Fibroblast of upper back skin (primary cell): Measurements from ENCODE around the gene SLC17A2.
"Not testable (repeated sequence)": the region's sequence is repeated elsewhere in the genome, so short reads cannot be mapped to it uniquely, and the experiment has no call there.

Source experiments
- DNase-seq: peaks from one replicate; pipeline ENCODE4 v3.0.0-alpha.2; 2013

Gene SLC17A2

GRCh38 chr6:25950297-25950696, 19.8 kb upstream of the SLC17A2 start:
- DNase-seq, result no peak

GRCh38 chr6:25949695-25950094, 19.2 kb upstream of the SLC17A2 start:
- DNase-seq, result no peak

- DNase-seq, result not testable (repeated sequence)
Measured at GRCh38 chr6:25947492-25947891, 17.0 kb upstream of the SLC17A2 start.

GRCh38 chr6:25946631-25947030, 16.1 kb upstream of the SLC17A2 start:
- DNase-seq, result no peak

GRCh38 chr6:25945738-25946137, 15.2 kb upstream of the SLC17A2 start:
- DNase-seq, result not testable (repeated sequence)

- no peak for DNase-seq
Measured at GRCh38 chr6:25944688-25945574, 14.4 kb upstream of the SLC17A2 start.

- DNase-seq, result no peak
Measured at GRCh38 chr6:25943887-25944286, 13.4 kb upstream of the SLC17A2 start.

DNA sequence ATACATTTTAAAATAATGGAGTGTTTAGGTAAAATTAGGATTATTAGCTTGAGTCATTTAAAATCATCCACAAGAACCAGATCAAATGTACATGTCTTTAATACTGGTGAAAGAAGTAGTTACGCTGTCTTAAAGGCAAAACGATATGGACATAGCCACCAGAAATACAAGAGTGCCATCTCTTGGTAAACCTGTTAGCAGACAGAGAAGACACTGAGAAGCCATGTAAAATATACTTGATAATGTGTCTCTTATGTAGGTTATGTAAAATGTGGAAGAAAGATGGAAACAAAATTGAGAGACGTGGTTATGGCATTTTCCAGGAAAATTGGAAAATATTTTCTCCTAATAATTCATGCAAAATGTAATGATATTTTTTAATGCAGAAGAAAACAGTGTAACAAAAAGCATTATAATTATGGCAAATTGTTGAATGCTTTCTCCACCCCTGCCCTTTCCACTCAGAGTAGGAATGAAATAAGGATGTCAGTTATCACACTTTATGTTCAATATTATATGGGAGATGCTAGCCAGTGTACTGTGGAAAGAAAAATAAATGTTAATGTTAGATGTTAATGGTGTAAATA, 12.2 kb upstream of the SLC17A2 start:
- peak; percentile 55 for DNase-seq

GRCh38 chr6:25939593-25939992, 9.1 kb upstream of the SLC17A2 start:
- no peak for DNase-seq

GRCh38 chr6:25935953-25936352, 5.5 kb upstream of the SLC17A2 start:
- DNase-seq, result no peak

GRCh38 chr6:25934735-25935313, 4.3 kb upstream of the SLC17A2 start:
- peak; percentile 17 for DNase-seq

GRCh38 chr6:25934156-25934555, 3.7 kb upstream of the SLC17A2 start:
- peak; percentile 2 for DNase-seq

- no peak for DNase-seq
Measured at GRCh38 chr6:25931411-25931709, 869 bp upstream of the SLC17A2 start.

DNA sequence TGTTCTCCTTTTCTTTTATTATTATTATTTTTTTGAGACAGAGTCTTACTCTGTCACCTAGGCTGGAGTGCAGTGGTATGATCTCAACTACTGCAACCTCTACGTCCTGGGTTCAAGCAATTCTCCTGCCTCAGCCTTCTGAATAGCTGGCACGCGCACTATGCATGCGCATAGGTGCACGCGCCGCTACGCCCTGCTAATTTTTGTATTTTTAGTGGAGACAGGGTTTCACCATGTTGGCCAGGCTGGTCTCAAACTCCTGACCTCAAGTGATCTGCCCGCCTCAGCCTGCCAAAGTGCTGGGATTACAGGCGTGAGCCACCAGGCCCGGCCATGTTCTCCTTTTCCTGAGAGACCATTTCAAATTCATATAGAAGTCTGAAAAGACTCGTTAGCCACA, 706 bp downstream of the SLC17A2 start:
- DNase-seq, result not testable (repeated sequence)

GRCh38 chr6:25928562-25929324, 1.7 kb downstream of the SLC17A2 start:
- no peak for DNase-seq

DNA sequence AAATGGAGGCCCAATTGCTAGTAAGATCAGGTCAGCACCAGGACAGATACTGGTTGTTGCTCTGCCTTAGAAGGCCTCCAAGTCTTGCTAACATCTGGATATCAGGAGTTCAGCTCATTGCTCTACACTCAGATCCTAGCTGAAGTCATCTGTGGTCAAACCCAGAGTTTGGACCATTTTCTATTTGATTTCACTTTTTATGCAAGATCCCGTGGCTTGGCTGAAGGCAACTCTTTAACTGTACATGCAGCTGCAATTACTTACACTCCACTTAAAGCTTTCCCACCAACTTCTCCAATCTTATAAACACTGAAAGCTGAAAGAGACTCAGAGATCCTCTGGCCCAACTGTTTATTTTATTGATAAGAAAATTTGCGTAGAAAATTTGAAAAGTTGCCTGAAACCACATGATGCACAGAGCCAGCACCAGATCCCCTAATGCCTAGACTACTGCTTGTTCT, 2.7 kb downstream of the SLC17A2 start:
- peak; percentile 34 for DNase-seq

GRCh38 chr6:25927178-25927577, 3.3 kb downstream of the SLC17A2 start:
- DNase-seq, result no peak

GRCh38 chr6:25925876-25926275, 4.6 kb downstream of the SLC17A2 start:
- no peak for DNase-seq

DNA sequence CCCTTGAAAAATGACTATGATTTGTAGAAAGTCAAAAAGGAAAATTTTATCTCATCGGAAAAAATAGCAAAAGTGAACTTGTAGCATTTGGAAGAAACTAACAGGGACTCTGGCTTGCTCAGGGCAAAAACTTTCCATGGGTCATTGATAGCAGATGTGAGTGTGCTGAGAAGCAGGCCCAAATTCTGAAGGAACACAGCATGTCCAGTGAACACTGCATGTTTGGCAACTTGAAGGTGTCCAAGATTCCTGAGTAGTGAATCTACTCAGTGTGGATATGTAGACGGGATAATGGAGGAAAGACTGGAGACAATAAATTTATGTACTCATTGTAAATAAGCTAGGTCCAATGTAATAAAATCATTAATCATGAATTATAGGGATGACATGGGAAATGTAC, 8.2 kb downstream of the SLC17A2 start:
- DNase-seq, result peak; percentile 69

GRCh38 chr6:25921525-25922203, 8.8 kb downstream of the SLC17A2 start:
- DNase-seq, result no peak

- DNase-seq, result no peak
Measured at GRCh38 chr6:25919657-25920056, 10.8 kb downstream of the SLC17A2 start.

DNA sequence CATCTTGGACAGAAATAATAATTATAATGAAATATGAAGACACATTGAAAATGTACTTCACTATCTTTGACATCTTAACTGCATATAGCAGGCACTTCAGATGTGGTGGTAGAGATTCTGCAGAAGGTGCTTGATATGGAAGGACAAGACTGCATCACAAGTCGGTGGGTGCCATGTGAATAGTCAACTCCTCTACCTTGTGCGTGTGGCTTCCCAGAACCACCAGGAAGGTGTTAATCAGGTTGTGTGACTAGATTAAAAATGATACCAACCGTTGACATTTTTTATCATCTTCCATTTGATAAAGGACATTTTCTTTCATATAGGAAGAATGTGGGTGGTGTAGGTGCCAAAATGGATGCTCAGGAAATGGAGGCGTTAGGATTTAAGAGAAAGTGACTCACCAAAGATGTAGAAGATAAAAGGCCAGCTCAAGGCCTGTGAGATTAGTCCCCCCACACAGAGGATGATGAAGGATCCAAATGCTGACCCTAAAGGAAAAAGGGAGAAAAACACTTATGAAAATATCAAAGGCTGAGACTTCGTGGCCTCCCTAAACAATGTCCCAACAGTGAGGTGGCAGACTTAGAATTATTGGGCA, 12.3 kb downstream of the SLC17A2 start:
- no peak for DNase-seq
